Hepatic stellate cell (primary cell): ENCODE measurements around the gene GOLGA8J.
"Not testable (repeated sequence)": the region's sequence is repeated elsewhere in the genome, so short reads cannot be mapped to it uniquely, and the experiment has no call there.

Experiments
- DNase-seq: peaks from one replicate; pipeline ENCODE4 v3.0.0; 2011; ENCODE audit warnings: low spot score

The GOLGA8J gene

DNA sequence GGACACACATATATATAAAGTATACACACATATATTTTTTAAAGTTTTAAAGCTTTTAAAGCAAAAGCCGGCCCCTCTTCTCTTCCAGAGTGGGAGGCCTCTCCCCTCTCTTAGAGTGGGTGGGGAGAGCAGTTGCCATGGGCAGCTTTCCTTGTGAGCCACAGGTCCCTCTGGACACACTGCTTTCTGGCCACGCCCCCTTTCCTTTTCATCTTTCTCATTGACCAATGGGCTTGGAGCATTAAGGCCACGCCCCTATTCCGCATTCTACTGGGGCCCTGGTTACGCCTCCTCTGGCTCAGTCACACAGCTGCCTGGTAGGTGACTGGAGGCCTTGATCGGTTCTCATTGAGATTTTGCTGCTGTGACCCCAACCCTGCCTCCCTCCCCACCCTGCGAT lies at the start of gene GOLGA8J:
Gene GOLGA8J (plus strand): TSS at position 301 of the 400 bp plus-strand sequence. CDS start 98 bp downstream, at position 399.
- DNase-seq = not testable (repeated sequence)

DNA sequence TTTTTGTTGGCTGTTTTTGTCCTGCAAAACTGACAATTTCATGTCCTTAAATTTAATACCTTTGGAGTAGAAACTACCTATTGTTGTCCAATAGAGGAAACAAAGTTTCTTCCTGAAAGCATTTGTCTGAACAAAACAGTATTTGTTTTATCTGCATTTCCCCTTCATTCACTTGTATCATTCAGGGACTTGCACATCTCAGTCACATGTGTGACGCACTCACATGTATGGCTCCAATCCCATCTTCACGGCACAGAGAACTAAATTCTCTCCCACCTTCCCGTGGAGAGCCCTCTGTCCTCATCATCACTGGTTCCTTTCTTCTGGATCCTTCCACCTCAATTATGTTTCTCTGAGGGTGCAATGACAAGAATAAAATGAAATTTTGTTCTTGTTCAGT lies 49.5 kb upstream of the GOLGA8J start:
- no peak for DNase-seq

- no peak for DNase-seq
These were observed 49.0 kb upstream of the GOLGA8J start for GRCh38 chr15:30033763-30034162.

- no peak for DNase-seq
These were observed 46.6 kb upstream of the GOLGA8J start for GRCh38 chr15:30036036-30036703.

GRCh38 chr15:30038667-30039523 lies 43.9 kb upstream of the GOLGA8J start:
- DNase-seq = no peak

DNA sequence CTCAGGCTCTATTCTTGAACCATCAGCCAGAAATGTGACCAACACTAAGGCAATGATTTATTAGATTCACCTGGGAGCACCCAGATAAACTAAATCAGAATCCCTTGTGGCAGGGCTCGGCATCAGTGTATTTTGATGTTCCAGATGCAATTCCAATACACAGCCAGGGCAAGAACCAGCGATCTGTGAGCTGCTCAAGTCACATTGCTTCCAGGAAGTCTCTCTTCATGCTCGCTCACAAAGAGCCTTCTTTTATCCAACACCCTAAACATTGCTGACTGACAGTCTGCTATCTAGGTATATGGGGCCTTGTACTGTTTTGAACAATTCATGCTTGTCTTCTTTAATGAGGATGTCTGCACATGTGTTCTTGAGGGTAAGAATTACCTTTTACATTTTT lies 40.9 kb upstream of the GOLGA8J start:
- no peak for DNase-seq

DNA sequence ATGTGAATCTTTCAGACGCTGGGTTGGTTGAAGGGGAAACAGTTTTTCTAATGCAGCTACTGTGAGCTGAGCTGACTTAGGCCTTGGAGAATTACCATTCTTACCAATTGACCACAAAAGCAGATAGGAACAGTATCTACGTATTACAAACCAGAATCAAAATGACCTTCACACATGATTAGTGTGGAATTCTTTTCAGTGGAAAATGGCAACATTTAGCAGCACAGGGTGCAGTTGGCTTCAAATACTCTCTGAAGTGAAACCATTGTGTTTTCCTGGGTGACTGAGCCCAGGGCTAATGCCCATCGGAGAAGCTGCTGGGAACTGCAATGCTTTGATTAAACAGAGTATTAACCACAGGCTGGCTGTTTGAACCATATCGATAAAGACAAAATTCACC lies 40.2 kb upstream of the GOLGA8J start:
- DNase-seq = no peak

DNA sequence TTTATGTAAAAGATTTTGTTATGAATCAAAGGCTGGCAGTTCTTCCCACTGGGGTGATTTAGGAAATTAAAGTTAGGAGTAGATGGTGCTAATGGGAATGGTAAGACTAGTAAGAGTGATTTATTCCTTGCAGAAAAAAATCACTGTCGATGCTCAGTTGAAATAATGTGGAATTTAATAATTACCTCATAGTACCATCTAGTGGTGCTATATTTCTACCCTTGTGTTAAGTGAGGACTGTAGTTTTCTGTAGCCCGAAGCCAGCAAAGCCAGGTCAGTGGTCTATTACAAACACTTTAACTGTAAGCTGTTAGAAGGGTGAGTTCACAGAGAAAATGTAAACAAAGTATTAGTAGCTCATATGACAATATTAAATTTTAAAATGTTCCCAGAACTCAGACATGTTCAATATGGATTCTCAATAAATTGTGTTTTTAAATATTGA lies 39.5 kb upstream of the GOLGA8J start:
- no peak for DNase-seq

- DNase-seq = no peak
These were observed 38.4 kb upstream of the GOLGA8J start for GRCh38 chr15:30044377-30044776.

- DNase-seq = not testable (repeated sequence)
These were observed 37.9 kb upstream of the GOLGA8J start for GRCh38 chr15:30044826-30045225.

DNA sequence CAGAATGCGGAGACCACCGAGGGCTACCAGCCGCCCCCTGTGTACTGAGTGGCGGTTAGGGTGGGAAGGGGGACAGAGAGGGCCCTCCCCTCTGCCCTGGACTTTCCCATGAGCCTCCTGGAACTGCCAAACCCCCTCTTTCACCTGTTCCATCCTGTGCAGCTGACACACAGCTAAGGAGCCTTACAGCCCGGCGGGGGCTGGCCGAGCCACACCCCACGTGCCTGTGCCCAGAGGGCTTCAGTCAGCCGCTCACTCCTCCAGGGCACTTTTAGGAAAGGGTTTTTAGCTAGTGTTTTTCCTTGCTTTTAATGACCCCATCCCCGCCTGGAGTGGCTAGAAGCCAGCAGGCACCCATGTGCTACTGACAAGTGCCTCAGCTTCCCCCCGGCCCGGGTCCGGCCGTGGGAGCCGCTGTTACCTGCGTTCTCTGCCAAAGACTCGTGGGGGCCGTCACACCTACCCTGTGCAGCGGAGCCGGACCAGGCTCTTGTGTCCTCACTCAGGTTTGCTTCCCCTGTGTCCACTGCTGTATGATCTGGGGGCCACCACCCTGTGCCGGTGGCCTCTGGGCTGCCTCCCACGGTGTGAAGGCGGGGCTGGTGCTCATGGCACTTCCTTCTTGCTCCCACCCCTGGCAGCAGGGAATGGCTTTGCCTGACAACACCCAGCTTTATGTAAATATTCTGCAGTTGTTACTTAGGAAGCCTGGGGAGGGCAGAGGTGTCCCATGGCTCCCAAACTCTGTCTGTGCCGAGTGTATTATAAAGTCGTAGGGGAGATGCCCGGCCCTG lies 37.3 kb upstream of the GOLGA8J start:
- DNase-seq = not testable (repeated sequence)

DNA sequence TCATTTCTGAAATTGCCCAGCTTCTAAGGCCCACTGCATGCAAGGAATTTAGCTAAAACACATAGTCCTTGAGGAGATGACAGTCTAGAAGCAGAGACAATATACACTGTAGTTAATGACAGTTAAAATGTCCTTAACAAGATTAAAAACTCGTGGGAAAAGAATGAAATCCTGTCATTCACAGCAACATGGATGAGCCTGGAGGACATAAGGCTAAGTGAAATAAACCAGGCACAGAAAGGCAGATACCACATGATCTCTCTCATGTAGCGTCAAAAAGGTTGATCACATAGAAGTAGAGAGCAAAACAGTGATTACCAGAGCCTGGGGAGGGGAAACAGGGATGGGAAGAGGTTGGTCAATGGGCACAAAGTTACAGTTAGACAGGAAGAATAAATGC lies 36.3 kb upstream of the GOLGA8J start:
- no peak for DNase-seq

GRCh38 chr15:30055604-30056003 lies 27.2 kb upstream of the GOLGA8J start:
- no peak for DNase-seq

- no peak for DNase-seq
These were observed 26.6 kb upstream of the GOLGA8J start for GRCh38 chr15:30056166-30056565.

DNA sequence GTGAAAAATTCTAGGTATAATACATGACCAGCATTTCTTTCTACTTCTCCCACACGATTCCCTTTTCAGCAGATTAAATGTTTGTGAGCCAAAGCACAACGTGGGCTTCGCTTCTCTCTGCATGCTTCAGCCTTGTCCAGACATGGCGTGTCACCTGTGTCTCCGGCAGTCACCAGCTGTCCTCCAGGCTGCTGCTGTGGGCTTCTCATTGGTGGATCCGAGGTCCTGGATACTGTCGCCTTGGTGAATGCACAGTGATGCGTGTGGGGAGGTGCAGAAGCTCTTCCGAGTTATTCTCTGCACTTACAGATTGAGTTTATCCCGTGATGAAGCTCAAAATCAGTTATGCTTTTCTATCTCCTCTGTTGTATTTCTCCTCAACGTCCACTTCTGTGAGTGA lies 23.0 kb upstream of the GOLGA8J start:
- DNase-seq = no peak

DNA sequence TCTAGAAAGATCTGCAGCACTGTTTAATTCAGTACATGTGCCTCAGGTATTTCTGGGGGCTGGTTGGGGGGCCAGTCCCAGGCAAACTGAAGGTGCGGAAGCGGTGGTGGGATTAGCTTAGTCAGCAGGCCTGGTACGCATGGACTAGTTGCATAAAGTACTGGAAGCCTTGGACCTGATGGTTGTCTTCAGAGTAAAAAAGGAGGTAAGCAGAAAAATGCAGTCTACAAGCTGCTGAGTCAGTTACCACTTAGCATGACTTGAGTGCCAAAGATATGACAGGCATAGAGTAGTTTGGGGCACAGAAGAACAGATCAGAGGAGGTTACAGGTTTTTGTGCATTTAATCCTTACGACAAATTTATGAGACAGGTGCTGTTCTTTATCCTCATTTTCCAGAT lies 19.9 kb upstream of the GOLGA8J start:
- DNase-seq = no peak

GRCh38 chr15:30063835-30064546 lies 18.8 kb upstream of the GOLGA8J start:
- DNase-seq = no peak

DNA sequence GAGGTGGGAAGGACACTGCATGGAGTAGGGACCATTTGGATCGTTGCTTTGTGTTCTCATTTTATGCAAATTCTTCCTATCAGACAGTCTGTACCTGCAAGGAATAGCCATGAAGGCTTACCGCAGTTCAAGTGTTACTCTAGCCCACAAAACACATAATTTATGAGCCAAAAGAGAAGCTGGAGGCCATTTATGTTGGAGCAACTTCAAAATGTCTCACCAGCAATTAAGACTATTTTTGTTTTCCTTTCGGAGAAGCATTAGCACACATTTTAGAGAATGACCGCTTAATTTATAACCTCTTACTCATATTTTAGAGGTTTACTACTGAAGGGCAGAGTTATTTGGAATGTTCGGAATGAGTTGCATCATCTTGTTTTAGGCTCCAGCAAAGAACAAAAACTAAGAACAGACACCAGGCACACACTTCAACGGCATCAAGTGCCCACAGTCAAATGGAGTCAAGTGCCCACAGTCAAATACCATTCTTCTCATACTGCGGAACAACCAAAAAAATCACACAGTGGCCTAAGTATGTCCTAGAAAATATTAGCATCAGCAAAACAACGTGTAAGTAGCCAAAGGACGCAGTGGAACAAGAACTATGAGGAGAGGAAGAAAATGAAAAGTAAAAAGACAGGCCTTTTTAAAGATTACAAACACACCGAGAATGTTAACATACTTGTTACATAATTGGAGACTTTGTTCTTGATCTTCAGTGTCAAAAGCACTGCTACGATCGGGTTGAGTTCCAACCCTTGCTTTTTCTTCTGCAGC lies 17.5 kb upstream of the GOLGA8J start:
- DNase-seq = peak; percentile 54

- no peak for DNase-seq
These were observed 14.4 kb upstream of the GOLGA8J start for GRCh38 chr15:30068326-30068725.

- no peak for DNase-seq
These were observed 10.1 kb upstream of the GOLGA8J start for GRCh38 chr15:30072630-30073029.

- DNase-seq = no peak
These were observed 8.8 kb upstream of the GOLGA8J start for GRCh38 chr15:30073915-30074314.
